GM18507 (cell line): Measurements from ENCODE around the gene KAZN.
A peak's percentile ranks its signal among the peaks of the same experiment; 100 is the strongest.

ENCODE experiments used
- DNase-seq: peaks from one replicate; pipeline ENCODE4 v3.0.0; 2011; ENCODE audit warnings: low read depth; ENCODE audit not compliant: insufficient read length; ENCODE audit errors: extremely low spot score
- FAIRE-seq: peaks from 2 replicates; lab custom pipeline; 2011; peaks lifted over from hg19 to GRCh38; lab: Jason Lieb, UNC

The KAZN gene

GRCh38 chr1:14728516-14728915, 130.0 kb downstream of the KAZN start:
- FAIRE-seq (no peak), DNase-seq (no peak)

DNA sequence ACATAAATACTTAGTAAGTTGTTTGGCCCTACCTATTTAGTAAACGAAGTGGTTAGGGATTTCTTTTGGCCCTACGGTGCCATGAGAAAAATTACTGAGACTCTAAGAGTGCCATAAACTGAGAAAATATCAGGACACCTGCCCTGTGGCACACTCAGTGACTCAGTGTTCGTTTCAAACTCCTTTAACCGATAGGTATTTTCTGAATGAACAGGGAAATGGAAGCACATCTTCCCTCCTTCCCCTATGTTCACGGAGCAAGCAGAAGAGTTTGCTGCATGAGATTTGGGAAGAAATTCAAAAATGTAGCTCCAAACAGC, 134.2 kb downstream of the KAZN start:
- DNase-seq, result no peak
- FAIRE-seq, result no peak

- no peak for DNase-seq
- FAIRE-seq, result no peak
Measured at GRCh38 chr1:14733048-14733778, 134.7 kb downstream of the KAZN start.

DNA sequence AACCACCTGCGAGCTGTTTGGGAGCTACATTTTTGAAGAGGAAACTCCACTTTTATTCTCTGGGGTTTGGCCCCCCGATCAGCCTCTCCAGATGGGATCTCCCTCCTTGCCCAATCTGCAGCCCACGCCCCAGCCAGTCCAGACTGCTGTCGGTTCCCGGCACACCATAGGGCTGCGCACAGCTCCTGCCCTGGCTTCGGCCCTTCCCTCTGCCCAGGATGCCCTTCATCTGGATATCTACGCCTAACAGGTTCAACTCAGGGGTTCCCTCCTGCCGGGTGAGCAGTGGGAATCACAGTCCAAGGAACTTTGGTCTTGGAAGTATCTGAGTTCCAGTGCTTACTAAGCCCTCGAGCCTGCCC, 135.3 kb downstream of the KAZN start:
- FAIRE-seq (no peak), DNase-seq (no peak)

DNA sequence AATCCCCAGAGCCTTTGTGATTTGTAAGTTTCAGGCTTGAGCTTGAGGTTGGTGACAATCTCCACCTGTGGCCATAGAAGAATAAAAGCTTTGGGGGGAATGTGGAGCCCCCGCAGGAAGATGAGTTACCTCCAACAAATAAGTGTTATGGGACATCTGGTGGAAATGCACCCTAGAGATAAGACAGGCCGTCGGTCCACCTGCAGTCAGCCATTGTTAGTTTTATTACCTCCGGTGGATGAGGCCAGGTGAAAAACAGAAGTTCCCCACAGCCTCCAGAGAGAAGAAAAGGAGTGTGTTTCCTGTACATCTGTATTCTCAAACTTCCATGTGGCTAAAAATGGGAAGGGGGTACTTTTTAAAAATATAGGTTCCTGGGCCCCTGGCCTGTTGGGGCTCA, 137.4 kb downstream of the KAZN start:
- FAIRE-seq (no peak), DNase-seq (no peak)

GRCh38 chr1:14737561-14738094, 139.1 kb downstream of the KAZN start:
- DNase-seq (no peak), FAIRE-seq (no peak)

DNA sequence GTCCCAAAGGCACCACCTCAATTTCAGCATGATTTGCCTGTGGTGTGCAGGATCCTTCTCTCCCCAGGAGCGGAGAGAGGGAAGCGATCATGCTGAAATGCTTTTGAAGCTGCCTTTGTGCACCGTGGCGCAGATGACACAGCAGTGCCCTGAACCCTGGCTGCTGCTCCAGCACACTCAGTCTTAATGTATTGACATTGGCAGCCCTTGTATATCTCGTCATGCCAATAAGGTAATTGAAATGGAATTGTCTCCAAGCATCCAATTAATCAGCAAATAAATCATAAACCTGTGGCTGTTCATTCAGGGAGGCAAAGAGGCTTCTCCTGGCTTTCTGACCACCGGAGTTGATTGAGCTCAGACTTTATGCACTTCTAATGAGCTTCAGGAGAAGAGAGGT, 139.8 kb downstream of the KAZN start:
- FAIRE-seq (no peak), DNase-seq (no peak)

DNA sequence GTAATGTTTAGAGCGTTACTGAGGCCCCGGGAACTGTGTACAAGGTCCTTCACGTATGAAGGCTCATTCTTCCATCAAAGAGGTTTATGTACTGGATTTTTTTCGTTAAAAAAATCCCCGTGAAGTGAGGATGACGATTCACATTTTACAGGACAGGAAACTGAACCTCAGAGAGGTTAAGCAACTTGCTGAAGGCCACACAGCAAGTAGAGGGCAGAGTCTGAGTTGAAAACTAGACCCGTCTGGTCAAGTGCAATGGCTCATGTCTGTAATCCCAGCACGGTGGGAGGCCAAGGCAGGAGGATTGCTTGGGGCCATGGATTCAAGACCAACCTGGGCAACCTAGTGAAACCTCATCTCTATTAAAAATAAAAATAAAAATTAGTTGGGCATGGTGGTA, 140.2 kb downstream of the KAZN start:
- no peak for FAIRE-seq
- DNase-seq, result no peak

DNA sequence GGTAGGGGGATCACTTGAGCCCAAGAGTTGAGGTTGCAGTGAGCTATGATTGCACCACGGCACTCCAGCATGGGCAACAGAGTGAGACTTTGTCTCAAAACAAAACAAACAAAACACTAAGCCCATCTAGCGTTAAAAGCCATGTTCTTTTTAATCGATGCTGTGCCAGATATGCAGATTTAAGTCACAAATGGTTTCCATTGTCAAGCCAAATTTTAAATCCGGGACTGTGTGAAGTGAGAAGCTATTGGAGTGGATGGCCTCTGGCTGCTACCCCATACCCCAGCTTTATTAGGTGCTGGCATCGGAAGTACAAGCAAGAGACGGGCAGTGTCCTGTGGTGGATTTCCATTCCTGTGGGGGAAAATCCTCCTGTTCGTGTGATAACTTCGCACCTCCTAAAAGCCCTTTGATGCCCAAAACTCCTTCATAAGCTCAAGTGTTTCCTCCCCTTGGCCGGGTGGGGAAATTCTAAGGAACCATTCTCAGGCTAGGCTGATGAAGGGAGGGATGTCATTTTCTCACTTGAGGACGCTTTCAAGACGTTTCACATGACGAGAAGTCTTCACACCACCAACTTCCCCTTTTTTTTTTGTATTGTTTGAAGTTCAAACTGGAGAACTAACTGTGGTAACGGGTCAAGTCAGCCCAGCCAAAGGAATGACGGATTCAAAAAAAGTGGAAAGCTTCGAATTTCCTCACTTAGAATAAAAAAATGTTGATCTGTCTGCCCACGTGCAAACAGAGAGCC, 140.8 kb downstream of the KAZN start:
- FAIRE-seq (peak; percentile 58), DNase-seq (no peak)

DNA sequence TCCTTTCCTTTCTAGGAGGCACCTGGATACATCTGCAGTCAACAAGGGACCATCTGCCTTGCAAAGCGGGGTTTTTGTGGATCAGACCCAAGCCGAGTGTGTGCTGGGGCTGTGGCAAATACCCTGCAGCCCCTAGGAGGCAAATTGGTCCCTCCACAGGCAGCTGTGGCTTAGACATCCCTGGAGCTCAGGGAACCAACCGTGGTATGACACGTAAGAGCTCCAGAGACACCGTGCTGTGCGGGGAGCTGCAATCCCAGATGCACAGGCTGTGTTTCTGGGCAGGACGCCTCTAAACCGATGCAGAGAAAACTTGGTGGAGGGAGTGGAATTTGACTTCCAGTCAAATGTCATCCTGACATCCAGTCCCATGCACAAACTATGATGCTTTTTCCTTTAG, 141.5 kb downstream of the KAZN start:
- FAIRE-seq (no peak), DNase-seq (no peak)

DNA sequence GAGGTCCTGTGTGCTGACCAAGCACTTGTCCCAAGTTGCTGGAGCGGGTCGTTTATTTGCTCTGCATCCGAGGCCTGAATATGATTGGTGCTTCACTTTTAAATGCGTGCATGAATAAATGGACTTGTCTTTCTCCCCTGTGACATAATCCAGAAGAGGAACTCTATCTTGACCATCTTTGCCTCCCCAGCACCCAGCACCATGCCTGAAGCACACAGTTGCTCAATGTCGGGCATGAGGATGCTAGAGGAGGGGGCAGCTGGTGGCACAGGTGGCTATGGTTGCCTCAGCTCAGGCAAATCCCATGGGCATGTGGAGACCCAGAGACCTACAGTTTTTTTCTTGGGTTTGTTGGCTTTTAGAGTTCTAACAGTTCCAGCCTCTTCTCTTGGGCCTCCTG, 142.6 kb downstream of the KAZN start:
- DNase-seq, result no peak
- FAIRE-seq, result no peak

GRCh38 chr1:14741532-14741931, 143.0 kb downstream of the KAZN start:
- no peak for DNase-seq

DNA sequence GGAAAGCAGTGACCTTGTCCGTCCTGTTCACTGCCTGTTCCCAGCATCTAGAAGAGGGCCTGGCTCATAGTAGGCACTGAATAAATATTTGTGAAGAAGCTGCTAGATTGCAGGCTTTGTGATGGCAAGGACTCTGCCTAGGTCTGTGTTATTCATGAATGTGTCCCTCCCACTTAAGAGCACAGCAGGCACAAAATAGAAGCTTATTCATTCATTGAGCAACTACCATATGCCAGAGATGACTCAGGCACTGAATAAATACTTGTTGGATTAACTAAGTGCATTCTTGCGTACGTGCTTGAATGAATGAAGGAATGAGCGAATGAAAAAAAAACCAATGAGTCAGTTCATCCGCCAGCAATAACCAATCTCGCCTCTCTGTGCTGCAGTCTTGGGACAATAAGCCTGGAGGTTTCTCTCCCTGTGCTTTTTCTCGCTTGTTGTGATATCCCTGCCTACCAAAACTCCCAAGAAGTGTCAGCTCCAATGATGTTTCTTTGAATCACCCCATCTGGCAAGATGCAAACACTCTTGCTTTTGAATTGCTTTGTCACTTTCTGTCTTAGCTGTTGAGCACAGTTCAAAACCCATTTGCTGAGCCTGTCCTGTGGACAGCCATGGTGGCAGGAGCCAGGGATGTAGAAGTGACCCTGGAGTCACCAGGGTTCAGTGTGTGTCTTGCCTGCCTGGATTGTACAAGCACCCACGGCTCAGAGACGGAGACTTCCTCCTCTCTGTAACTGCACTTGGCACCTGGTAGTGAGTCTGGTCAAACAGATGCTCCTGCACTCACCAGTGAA, 143.9 kb downstream of the KAZN start:
- no peak for DNase-seq
- FAIRE-seq, result no peak

More at GRCh38 chr1:14741532-14741931, 143.0 kb downstream of the KAZN start:
- no peak for FAIRE-seq

DNA sequence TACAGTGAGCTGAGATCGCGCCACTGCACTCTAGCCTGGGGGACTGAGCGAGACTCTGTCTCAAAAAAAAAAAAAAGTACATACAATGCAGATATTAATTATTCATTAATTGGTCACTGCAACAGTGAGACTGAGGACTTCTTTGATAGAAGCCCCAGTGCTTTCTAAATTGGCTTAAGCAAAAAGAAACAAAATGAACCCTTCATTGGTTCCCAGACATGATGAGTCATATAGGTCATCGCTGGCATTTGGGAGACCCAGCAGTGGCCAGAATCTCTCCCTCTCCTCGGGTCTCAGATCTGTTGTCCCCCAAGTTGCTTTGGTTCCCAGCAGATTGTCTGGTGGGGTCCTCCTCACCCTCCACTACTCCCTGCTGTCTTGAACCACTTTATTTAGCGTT, 144.9 kb downstream of the KAZN start:
- FAIRE-seq (no peak), DNase-seq (no peak)

DNA sequence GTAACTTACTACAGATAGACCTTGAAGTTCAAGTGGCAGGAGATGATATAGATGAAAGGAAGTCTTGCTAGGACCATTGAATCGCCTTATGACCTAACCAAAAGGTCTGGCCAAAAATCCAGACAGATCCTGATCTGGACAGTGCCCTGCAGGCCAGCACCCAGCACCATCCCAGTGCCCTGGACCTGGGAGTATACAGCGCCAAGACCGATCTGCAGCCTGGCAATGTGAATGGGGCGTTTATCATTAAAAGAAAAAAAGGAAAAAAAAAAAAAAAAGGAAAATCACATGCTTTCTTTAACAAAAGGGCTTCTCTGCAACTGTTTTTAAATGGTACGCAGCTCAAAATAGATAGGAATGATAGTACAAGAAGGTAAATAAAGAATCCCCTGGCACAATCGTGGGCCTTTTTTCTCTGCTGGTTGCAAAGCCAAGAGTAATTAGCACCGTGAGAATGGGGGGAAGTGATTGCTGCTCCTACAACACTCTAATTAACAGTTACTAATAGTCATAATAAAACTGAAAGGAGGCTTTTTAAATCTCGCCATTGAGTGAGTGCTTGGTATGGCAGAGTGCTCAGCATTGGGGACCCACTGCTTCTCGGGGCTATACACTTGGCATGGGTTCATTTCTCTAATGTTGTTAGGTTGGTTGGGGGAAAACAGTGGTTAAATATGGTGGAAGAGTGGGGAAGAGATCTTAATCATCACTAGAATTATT, 146.7 kb downstream of the KAZN start:
- DNase-seq, result no peak
- FAIRE-seq, result no peak

DNA sequence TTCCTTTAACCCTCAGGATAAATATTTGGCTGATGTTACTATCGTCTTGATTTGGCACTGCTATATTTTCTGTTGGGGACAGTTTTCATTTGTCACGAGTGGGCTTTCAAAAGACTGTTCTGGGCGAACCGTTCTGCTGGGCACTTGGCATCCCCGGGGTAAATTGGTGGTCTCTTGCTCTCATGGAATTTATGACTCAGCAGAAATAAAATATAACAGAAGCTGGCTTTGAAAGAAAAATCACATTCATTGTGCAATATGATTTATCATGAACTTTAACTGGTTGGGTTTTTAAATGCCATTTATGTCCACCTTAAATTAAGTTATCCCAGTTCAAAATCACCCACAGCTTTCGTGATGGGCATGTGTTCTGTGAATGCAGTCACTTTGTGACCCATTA, 147.3 kb downstream of the KAZN start:
- DNase-seq (no peak), FAIRE-seq (no peak)

GRCh38 chr1:14746393-14746792, 147.9 kb downstream of the KAZN start:
- FAIRE-seq (no peak), DNase-seq (no peak)

GRCh38 chr1:14748151-14748550, 149.7 kb downstream of the KAZN start:
- DNase-seq (no peak), FAIRE-seq (no peak)

- FAIRE-seq, result no peak
- DNase-seq, result no peak
Measured at GRCh38 chr1:14748977-14749376, 150.5 kb downstream of the KAZN start.

GRCh38 chr1:14750490-14750889, 152.0 kb downstream of the KAZN start:
- no peak for FAIRE-seq

More at GRCh38 chr1:14750490-14750889, 152.0 kb downstream of the KAZN start:
- no peak for DNase-seq
